HG03354 (cell line): ENCODE measurements around the gene SV2A.

Source experiments
- ATAC-seq: cut with Tn5 transposase; IDR thresholded peaks from one replicate; pipeline ENCODE4 v1.9.1; 2021; ENCODE audit warnings: mild to moderate bottlenecking; ENCODE audit not compliant: unreplicated experiment, poor library complexity, severe bottlenecking

Gene SV2A

DNA sequence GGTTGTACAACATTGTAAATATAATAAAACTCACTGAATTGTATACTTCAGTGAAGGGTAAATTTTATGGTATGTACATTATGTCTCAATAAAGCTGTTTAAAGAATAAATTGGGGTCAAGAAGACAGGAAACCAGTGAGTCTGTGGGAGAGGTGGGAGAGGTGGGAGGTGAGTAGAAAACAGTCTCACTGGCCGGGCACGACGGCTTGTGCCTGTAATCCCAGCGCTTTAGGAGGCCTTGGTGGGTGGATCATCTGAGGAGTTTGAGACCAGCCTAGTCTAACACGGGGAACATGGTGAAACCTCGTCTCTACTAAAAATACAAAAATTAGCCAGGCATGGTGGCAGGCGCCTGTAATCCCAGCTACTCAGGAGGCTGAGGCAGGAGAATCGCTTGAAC lies 14.8 kb upstream of the SV2A start:
- no peak for ATAC-seq

- no peak for ATAC-seq
These were observed 13.7 kb upstream of the SV2A start for GRCh38 chr1:149931212-149931790.

GRCh38 chr1:149929856-149930255 lies 12.2 kb upstream of the SV2A start:
- ATAC-seq = no peak

DNA sequence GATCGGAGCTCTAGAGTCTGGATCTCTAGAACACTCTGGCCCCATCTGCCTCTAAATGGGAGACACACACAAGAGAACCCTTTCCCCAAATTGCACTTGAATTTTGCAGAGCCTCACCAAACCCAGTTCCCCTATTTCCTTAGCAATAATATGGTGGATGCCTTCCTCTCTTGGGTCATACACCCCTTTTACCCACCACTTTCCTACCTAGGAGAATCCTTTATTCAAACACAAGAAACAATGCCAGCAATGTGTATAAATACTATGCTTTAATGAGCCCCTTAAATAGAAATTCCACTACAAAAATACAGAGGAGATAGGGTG lies 10.7 kb upstream of the SV2A start:
- no peak for ATAC-seq

- peak; percentile 96 for ATAC-seq
These were observed 10.1 kb upstream of the SV2A start, which contains the start of gene SF3B4 for GRCh38 chr1:149927563-149928400. Gene SF3B4, minus strand, starts transcription at chr1:149927803. Its CDS starts 44 bp downstream, at chr1:149927759.

DNA sequence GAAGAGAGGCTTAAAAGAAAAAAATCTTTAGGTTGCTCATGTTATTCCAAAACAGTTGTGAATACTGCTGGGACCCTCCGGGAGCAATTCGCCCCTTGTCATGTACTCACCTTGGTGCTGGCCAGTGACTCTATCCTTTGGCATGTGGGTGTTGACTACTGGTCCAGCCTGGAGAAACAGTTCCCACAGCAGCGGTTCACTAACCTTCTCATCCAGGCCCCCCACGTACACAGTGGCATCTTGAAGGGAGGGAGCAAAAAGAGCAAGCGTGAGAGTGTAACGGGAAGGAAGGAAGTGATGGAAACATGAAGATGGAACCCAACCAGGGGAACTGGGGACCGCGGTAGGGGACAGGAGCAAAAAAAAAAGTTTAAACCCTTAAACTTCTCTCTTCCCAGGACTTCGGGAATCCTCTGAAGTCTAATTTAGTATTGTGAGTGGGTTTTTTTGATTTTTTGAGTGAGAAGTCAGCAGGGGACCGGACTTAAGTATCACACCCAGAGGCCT lies 9.5 kb upstream of the SV2A start:
- no peak for ATAC-seq

- no peak for ATAC-seq
These were observed 8.7 kb upstream of the SV2A start for GRCh38 chr1:149926296-149926695.

GRCh38 chr1:149925751-149926150 lies 8.1 kb upstream of the SV2A start:
- ATAC-seq = no peak

GRCh38 chr1:149925345-149925744 lies 7.7 kb upstream of the SV2A start:
- ATAC-seq = no peak

DNA sequence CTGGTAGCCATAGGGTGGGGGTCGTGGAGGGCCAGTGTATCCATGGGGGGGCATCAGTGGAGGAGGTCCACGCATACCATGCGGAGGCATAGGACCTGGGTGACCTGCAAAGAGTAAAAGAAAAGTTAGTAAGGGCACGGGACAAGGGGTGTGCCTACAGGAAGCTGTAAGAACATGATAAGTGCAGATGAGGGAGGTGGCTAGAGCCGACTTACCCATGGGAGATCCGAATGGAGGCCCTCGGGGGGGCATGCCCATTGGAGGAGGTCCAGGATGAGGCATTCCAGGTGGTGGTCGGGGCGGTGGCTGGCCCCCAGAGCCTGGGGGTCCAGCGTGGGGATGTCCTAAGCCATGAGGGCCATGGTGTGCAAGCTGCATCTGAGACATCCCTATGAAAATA lies 6.0 kb upstream of the SV2A start:
- ATAC-seq = no peak

DNA sequence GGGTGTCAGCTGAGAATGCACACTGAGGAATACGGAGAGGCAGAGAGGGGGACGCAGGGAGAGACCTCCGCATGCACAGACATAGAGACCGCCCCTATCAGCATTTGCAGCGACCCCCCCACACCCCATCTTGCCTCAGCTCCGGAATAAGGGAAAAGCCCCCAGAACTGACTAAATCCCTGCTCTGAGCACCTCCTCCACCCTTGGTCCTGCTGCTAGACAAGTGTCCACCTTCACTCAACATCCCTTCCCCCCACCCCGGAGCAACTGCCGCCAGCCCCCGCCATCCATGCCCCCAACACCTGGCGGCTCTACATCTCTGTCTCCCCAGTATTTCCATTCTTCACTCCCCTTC lies 769 bp downstream of the SV2A start:
- ATAC-seq = no peak

DNA sequence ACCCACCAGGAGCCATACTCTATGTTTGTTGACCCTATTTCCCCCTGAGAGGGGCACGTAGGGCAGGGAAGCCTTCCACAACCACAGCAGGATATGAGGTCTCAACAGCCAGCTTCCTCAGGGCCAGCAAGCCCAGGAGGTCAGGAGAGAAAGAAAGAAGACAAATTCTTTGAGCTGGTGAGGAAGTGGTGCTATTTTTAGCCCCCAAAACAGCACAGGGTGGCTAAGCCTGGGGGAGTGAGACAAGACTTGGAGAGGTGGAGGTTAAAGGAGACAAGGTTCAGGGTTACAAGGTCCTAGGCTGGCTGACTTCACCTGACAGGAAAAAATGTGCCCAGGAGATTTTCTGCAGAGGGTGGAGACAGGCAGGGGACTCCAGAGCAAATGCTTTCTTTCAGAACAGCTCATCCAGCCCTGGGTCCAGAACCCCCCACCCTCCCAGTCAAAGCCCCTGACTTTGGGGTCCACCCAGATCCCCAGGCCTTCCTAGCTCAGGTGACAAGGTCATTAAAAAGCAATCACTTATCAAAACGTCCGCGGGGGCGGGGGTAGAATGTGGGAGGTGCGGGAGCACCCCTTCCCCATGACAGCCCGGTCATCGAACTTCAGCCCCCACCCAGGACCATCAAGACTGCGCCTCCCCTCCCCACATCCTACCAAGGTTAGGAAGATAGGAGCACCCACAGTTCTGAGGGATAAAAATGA lies 1.3 kb downstream of the SV2A start:
- no peak for ATAC-seq

DNA sequence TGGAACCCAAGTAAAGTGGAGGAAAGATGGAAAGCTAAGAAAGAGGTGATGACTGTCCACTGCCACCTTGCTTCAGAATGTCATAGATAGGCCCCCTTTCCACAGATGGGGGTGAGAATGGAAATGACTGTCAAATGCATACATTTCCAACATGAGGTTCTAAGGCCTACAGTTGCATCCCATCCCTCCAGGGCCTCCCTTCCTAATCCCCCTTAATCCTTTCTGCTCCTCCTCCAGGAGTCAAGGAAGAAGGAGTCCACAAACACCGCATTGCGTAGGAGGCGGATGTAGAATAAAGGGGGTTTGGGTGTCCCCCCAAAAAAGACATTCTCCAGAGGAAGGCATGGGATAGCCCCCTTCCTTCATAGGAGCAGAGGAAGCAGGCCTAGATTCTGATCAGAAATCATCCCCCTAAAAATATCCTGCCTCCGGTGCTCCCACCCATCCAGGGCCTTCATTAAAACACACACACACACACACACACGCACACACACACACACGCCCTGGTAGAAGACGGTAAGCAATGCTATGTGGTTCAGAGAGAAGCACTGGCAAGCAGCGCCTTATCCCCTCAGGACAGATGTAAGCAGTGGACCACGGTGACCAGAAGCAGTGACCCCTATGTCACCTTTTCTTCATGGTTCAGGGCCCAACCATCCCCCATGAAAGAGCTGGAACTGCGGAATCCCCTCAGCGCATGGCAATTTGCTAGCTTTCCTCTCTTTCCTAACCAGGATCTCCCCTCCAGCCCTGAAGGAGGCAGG lies 2.0 kb downstream of the SV2A start:
- ATAC-seq = no peak

GRCh38 chr1:149914545-149914944 lies 3.1 kb downstream of the SV2A start:
- ATAC-seq = no peak

DNA sequence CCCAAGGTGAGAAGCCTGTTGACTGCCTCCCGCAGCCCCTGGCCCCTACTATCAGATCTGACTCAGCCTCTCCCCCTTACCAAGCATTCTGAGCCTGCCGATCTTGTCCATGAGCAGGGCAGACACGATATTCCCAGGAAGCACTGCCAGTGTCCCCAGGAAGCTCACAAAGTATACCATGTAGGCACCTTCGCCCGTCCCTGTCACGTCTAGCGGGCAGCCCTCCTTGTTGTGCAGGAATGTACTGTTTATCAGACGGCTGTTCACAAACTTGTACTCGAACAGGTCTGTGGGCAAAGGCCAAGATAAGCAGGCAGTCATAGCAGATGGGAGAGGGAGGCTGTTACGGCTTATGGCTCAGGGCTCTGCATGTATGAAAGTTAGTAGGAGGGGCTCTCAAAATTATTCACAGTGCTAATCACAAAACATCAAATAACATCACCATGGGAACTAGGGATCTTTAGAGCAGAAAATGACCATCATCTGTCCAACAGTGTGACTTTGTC lies 11.0 kb downstream of the SV2A start:
- ATAC-seq = no peak

DNA sequence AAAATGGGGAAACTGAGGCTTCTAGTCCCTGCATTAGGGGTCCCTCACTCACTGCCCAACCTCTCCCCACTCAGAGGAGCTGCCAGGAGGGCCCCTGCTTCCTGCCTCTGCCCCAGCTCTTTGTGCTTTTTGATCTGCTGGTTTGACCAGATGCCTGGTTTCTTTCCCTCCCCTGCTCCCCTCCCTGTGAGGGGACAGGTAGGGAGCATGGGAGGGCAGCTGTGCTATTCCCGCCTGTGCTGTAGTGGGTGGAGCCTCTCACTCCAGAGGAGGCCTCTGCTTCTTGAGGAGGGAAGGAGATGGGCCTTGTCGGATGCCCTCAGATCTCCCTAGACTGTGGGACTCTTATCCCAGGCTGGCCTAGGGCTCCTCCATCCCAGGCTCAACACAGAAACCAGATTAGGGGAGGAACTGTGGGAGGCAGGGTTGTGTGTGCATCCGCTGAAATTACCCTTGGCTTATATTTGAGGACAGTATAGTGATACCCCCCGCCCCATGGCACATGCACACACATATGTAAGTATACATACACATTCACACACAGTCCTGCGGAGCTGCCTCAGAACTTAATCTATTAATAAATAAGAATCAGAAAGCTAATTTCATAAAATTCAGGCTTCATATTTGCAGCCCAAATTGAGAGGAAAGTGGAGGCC lies 13.7 kb downstream of the SV2A start:
- no peak for ATAC-seq

DNA sequence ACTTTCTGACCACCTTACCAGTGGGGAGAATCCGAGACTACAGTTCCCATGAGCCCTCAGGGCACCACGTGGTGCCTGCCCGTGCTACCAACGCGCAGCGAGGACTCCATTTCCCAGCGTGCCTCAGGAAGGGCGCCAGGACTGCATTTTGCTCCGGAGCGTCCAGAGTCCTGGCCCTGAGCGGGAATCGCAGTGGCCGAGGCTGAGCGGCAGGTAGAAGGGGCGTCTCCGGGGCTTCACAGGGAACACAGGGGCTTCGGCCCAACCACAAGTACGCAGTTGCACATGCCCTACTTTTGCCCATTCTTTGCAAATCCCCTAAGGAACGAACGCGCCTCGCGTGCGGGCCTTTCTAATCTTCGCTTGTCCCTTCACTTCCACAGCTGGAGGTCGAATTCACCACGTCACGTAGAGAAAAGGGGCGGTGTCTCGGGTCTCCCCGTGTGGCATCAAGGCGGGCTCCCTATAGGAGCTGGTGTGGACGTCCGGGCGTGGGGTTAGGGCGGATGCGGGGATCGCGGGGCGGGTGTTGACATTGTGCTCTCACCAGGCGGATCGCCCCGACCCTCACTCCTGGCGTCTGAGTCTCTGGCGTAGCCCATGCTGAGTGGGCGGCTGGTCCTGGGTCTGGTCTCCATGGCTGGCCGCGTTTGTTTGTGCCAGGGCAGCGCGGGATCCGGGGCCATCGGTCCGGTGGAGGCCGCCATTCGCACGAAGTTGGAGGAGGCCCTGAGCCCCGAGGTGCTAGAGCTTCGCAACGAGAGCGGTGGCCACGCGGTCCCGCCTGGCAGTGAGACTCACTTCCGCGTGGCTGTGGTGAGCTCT lies 18.0 kb downstream of the SV2A start, which contains the start of gene BOLA1:
TSS of gene BOLA1 (plus strand) at position 109 of the 825 bp plus-strand sequence. CDS start at position 601, 492 bp downstream.
- peak; percentile 94 for ATAC-seq

DNA sequence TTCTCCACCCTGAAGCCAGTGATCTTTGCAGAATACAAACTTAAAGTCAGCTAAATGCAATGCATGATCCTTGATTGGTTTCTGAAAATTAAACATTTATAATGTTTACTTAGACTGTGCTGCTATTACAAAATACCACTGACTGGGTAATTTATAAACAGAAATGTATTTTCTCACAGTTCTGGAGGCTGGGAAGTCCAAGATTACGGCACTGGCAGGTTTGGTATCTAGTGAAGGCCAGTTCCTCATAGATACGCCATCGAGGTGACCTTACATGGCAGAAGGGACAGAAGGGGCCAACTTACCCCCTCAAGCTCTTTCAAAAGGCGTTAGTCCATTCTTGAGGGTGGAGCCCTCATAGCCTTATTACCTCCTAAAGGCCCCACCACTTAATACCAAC lies 21.1 kb downstream of the SV2A start:
- no peak for ATAC-seq

GRCh38 chr1:149888999-149889289 lies 28.7 kb downstream of the SV2A start:
- ATAC-seq = no peak
